Purkinje cell (primary cell): Measurements from ENCODE around the gene RAB1B. TPM values are rescaled to one million over a fixed set of nuclear protein-coding genes. Genes with fewer than 3 reads are reported as not detected.

Experiments used
- polyA plus RNA-seq: library from polyadenylated mRNA; unstranded; fragments of >200 nt; fragmentation: Nextera tagmentation; gene quantifications from 2 replicates; pipeline ENCODE4 v1.2.1, GENCODE V29; 2014

RAB1B gene
- polyA plus RNA-seq, result 12.7 and 16.6 TPM in 2 replicates

DNA sequence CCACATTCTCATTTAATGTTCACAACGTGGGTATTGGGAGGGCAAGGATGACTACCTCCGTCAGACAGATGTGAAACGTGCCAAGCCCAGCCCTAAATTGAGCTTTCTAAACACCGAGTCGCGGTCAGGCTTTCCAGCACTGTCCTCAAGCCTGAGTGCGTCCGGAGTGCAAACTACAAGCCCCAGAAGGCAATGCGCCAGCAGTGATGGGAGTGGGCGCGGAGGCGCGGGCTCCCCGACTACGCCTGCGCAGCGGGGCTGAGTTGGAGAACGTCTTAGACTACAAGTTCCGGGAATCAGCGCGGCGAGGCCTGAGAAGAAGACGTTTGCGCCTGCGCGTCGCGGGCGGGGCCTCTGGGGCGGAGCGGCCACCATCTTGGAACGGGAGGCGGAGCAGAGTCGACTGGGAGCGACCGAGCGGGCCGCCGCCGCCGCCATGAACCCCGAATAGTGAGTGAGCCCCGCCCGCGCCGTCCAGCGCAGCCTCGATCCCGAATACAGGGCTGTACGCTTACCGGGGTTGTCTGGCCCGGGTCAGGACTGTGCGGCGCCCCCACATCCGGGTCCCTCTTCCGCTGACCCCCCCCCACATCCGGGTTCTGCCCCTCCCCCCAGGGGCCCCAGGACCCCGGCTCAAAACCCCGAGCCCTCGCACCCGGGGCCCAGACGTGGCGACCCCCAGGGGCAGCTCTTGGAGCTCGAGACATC, at the start of gene RAB1B:
TSS of gene RAB1B (plus strand) at position 396 of the 708 bp plus-strand sequence. CDS start at position 437, 41 bp downstream.

DNA sequence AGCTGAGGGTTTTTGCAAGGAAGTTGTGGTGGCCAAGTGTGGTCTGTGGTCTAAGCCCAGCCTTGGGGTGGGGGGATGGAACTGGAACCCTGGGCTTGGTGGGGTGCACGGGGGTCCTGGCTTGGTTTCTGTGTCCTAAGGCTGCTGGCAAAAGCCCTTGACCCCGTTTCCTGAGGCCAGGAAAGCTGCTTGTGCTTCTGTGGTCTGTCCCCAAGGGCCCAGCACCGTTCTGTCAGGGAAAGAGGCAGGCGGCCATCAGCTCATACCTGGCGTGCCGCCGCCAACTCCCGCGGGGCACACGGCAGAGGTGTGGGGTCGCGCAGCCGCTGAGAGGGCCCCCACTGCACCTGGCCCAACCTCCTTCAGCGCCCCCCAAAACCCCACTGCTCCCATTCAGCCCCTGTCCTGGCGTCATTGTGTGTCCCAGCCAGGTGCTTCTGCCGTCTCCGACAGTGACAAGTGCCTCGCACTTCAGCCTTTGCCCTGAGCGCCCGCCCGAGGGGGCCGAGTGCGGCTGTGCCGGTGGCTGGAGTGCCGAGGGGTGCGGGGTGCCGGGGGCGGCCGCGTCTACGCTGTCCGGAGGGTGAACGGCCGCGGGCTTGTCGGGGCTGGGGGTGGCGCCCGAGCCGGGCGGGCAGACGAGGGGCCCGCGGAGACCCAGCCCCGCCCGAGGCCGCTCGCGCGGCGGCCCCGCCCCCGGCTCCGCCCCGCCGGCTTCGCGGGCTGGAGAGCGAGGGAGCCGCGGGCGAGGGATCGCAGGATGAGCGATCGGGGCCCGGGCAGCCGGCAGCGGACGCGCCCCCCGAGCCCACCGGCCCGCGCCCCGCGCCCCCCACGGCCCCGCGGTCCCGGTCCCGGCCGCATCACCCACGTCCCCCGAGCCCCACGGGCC, 9.3 kb downstream of the RAB1B start, which contains the start of gene CNIH2:
TSS of gene CNIH2 (plus strand) at position 705 of the 892 bp plus-strand sequence. CDS start 282 bp downstream, outside the sequence.

DNA sequence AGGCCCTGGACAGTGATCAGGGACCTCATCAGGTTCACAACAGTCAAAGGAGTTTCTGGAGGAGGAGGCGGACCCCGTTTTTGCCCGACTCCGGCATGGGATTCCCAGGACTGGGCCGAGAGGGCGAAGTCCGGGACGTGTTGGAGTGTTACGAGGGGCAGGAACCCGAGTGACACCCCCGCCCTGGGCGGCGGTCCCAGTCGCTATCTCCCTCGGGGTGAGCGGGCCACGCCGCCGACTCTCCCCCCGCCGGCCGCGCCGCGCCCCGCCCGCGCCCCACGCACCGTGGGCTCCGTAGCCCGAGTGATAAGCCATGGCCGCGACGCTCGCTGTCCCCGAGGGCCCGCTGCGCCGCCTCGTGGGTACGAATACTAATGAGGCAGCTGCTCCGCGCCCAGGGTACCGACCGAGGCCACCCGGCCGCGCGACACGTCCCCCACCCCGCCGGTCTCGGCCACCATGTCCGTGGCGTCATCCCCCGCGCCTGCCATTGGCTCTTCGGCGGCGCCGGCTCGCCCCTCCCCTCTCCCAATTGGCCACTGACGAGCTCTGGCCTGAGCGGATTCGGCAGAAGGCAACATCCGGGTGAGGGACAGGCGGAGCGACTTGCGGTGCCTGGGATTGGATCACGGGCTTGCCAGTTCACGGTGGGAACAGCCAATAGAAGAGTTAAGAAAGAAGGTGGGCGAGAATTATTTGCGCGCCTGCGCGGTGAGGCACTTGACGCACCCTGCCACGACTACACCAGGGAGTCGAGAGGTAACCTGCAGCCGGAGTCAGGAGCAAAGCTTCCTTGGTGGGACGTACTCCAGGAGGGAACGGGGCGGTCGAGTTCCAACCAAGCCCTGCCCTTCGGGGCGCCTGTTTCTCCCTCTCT, 20.5 kb downstream of the RAB1B start, which contains the start of gene YIF1A:
TSS of gene YIF1A (minus strand) at position 473 of the 877 bp plus-strand sequence. CDS start at position 315, 158 bp downstream.

DNA sequence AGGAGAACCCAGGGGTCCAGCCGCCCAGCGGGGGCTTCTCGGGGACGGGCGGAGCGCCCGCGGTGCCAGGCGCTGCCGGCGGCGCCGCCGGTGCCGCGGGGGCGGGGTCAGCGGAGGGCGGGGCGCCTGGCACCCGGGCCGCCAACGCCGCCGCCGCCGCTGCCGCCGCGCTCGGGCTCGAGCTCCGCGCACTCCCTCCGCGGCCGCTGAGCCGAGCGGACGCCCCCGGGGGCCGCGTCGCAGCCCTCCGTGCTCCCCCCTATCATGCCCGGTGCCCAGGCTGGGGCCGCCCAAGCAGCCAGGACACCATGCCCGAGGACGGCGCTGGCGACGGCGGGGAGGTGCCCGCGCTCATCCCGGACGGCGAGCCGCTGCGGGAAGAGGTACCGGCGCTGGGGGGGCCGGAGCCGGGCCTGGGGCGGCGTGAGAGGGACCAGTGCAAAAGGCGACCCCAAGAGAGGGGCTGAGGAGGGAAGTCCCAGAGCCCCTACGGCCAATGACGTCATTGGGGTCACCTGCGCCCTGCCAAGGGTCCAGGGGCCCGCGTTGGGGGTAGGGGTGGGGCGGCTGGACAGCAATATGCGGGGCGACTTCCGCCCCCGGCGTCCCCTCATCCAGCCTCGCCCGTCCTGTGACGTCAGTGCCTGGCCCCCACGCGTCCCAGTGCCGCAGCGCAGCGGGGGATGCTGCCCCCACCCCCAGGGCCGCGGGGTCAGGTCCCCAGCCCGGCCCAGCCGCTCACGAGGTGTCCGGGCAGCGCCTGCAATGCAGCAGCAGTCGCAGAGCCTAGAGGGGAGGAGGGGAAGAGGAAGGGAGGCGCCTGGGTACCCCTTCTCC, 23.5 kb downstream of the RAB1B start, which contains the start of gene TMEM151A:
TSS of gene TMEM151A (plus strand) at position 189 of the 837 bp plus-strand sequence. CDS start at position 309, 120 bp downstream.

DNA sequence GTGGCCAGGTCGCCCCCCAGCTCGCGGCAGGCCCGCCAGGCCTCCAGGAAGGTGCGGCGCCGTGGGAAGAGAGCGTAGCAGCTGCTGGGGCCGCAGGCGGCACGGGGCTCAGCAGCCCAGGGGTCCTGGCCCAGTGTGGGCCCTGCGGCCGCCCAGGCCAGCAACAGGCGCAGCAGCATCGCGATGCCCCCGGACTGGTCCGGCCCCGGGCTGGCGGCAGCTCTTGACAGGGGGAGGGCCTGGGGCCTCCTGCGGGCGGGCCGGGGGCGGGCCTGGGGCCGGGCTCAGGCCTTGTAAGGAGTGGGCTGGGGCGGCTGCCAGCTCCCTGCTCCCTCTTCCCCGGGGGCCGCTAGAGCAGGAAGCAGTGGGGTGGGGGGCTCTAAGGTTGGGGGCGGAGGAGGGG, 48.4 kb downstream of the RAB1B start, which contains the start of gene CD248:
TSS of gene CD248 (minus strand) at position 196 of the 403 bp plus-strand sequence. CDS start at position 179, 17 bp downstream.

Other genes starting within 250 kb of the RAB1B start
- gene CATSPER1, start 242.2 kb upstream of the RAB1B start, polyA plus RNA-seq, result 0.59 TPM in 1 of 2 replicates, not detected in the other
- 8.7 and 19.5 TPM in 2 replicates for gene GAL3ST3, start 219.5 kb upstream of the RAB1B start, polyA plus RNA-seq
- 63.3 and 67.3 TPM in 2 replicates for gene SF3B2, start 216.3 kb upstream of the RAB1B start, polyA plus RNA-seq
- gene PACS1, start 198.4 kb upstream of the RAB1B start, polyA plus RNA-seq, result 1.0 and 2.4 TPM in 2 replicates
- gene KLC2, start 10.9 kb upstream of the RAB1B start, polyA plus RNA-seq, result 2.0 and 2.2 TPM in 2 replicates
- gene CNIH2, start 9.5 kb downstream of the RAB1B start, polyA plus RNA-seq, result 5.1 and 9.1 TPM in 2 replicates
- gene YIF1A, start 20.5 kb downstream of the RAB1B start, polyA plus RNA-seq, result 11.5 and 12.7 TPM in 2 replicates
- 6.2 and 8.1 TPM in 2 replicates for gene TMEM151A, start 23.3 kb downstream of the RAB1B start, polyA plus RNA-seq
- not detected in 2 replicates for gene CD248, start 48.4 kb downstream of the RAB1B start, polyA plus RNA-seq
- 0.73 TPM in 1 of 2 replicates, not detected in the other for gene RIN1, start 67.8 kb downstream of the RAB1B start, polyA plus RNA-seq
- 2.6 and 6.8 TPM in 2 replicates for gene BRMS1, start 76.5 kb downstream of the RAB1B start, polyA plus RNA-seq
- 175 and 218 TPM in 2 replicates for gene B4GAT1, start 79.0 kb downstream of the RAB1B start, polyA plus RNA-seq
- gene SLC29A2, start 103.1 kb downstream of the RAB1B start, polyA plus RNA-seq, result 0.52 and 0.69 TPM in 2 replicates
- gene NPAS4, start 152.4 kb downstream of the RAB1B start, polyA plus RNA-seq, result 0.16 TPM in 1 of 2 replicates, not detected in the other
- gene MRPL11, start 170.2 kb downstream of the RAB1B start, polyA plus RNA-seq, result 17.4 and 20.0 TPM in 2 replicates
- 1.9 and 3.8 TPM in 2 replicates for gene PELI3, start 198.3 kb downstream of the RAB1B start, polyA plus RNA-seq
- 7.0 and 9.5 TPM in 2 replicates for gene DPP3, start 211.8 kb downstream of the RAB1B start, polyA plus RNA-seq
- 8.4 and 11.0 TPM in 2 replicates for gene BBS1, start 242.0 kb downstream of the RAB1B start, polyA plus RNA-seq